HG03196 (cell line): ENCODE results near the gene EDA.
"Not testable (repeated sequence)": the region's sequence is repeated elsewhere in the genome, so short reads cannot be mapped to it uniquely, and the experiment has no call there.

Experiments used
- ATAC-seq: cut with Tn5 transposase; IDR thresholded peaks from one replicate; pipeline ENCODE4 v1.9.1; 2021; ENCODE audit not compliant: unreplicated experiment

Gene EDA

DNA sequence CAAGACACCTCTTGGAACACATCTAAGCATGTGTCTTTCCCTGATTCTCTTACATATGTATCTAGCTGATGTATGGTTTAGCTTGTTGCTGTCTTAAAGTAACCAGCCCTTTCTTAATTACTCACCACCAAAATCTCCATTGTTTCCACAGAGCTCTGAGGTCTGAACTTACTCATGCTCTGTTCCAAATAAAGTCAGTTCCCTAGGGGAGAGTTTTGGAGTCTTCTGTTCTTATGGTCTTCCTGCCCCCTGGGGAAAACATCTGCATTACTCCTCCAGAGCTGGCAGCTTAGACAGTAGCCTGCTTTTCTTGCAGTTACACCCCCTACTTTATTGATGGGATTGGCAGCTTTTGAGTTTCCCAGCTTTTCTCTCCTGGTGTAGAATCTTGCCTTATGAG, 125.8 kb downstream of the EDA start:
- no peak for ATAC-seq

DNA sequence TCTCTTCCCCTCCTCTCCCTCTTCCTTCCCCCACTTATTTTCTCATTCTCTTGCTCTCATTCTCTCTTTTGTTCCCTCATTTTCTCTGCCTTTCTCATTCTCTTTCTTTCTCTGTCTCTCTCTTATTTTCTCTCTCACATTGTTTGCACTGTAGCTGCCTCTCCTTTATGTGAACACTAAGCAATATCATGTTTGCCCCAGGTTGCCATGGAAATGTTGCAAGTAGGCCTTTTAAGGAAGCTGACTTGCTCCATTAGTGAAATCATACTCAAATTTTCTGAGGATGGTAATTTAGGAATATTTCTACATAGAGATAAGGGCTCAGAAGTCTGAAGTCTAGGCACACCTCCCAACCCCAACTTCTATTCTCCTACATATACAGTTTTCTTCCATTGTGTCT, 130.1 kb downstream of the EDA start:
- ATAC-seq: no peak

GRCh38 chrX:69748055-69748454, 132.1 kb downstream of the EDA start:
- ATAC-seq: no peak

DNA sequence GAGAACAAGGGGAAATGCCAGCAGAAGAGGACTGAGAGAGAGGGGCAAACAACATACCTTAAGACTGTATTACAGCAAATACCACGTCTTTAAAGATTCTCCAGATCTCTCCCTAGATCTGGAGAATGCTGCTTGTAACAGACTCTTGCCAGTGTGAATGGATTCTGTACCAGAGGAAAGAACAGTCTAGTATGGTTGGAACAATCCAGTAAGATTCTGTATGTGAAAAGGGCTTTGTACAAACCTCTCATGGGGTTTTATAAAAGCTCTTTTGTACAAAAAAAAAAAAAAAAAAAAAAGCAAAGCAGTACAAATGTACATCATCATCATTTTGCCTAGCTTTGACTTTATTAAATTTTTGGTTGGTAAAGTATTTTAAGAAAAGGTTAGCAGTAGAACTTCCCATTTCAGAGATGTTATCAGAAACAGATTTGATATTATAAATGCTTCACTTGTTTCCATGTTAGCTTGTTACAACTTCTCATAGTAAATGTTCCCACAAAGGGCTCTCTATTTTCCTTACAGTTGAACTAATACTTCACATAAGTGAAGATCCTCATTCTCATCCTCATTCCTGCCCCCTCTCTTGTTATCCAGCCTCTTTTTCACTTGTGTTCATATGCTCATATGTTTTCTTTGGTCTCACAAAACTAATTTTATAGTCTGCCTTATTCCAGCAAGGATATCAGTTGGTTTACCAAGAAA, 144.2 kb downstream of the EDA start:
- ATAC-seq: no peak

GRCh38 chrX:69761633-69762032, 145.7 kb downstream of the EDA start:
- no peak for ATAC-seq

DNA sequence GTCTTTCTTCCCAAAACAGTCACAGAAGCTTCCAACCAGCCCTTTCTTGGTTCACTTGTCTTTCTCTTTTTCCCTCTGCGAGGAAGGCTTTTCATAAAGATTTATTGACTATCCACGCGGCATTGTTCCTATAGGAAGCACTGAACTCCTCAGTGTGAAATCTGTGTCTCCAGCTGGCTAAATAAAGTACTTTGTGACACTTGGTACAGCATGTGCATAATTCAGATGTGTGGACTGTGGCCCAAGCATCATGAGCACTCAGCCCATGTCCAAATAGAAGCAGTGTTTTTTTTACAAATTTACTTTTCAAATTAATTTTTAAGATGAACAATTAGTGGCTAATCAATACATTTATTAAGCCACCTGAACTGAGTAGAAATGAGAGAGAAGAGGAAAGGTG, 146.4 kb downstream of the EDA start:
- no peak for ATAC-seq

DNA sequence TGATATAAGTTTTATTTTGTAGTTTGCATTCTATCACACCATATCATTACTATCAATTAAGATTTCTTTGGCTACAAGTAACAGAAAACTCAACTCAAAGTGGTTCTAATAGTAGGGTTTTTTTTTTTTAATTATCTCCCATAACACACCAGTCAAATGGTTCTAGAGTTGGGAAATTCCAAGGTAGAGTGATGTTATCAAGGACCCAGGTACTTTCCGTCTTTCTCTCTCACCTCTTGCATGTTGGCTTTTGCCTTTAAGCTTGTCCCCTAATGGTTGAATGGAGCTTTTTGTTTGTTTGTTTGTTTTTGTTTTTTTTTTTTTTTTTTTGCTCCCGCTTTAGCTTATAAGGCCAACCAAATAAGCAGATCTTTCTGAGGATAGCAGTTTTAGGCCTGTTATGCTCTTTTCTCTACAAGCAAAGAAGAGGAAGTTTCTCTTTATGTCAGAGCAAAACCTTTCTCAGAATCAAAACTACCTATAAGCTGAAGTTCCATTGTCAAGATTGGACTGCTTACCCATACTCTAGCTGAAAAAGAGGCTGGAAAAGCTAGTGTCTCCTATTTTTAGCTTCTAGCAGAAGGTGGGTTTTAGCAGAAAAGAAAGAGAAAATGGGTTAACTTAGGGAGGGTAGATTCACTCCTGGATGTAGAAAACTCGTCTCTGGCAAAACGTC, 177.5 kb downstream of the EDA start:
- no peak for ATAC-seq

- no peak for ATAC-seq
These were observed 179.8 kb downstream of the EDA start for GRCh38 chrX:69795702-69796101.

GRCh38 chrX:69807400-69807799, 191.5 kb downstream of the EDA start:
- no peak for ATAC-seq

DNA sequence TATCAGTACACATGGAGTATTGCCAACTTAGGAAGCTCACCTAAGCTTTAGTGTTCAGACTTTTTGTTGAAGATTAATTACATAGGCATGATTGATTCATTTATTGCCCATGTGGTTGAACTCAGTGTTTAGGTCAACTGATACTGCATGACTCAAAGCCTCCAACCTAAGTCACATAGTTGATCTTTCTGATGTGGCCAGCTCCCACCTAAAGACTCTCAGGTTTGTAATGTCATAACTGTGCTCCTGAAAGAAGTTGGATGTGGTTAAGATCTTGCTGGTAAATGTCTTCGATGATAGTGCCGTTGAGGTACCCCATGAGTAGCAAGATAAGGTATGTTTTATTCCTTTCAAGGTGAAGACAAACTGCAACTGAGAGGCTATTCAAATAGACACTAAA, 192.5 kb downstream of the EDA start:
- ATAC-seq: no peak

DNA sequence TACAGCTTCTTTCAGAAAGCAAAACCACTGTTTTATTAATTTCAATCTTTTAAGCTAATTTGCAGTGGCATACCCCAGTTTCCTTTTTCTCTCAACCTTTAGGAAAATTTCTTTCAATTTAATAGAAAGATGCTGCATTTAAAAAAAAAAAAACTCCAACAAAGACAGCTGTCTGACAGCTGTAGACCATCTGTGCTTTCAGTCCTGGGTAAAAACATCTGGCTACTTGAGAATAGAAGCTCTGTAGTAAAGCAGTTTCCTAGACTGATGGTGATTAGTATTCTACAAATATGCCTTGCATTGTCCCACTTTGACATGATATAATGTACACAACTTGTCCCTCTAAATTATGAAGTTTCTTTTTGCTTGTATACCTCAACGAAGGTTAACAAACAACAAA, 197.8 kb downstream of the EDA start:
- ATAC-seq: no peak

DNA sequence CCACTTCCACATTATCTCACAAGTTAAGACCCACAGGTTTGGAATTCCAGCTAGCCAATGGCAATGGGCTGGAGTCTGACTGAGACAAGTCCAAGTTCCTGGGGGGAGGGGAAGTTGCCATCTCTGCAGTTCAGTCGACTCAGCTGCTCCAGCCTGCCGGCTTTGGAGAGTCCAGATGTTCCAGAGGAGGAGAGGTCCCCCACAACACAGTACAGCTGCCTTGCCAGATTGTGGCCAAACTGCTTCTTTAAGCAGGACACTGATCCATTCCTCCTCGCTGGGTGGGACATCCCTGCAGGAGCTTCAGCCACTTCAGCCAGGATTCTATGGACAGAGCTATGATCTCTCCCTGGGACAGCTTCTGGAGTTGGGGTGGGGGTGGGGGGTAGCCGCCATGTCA, 199.2 kb downstream of the EDA start:
- no peak for ATAC-seq

GRCh38 chrX:69815519-69815918, 199.6 kb downstream of the EDA start:
- no peak for ATAC-seq

GRCh38 chrX:69844636-69845035, 228.7 kb downstream of the EDA start:
- ATAC-seq: no peak

DNA sequence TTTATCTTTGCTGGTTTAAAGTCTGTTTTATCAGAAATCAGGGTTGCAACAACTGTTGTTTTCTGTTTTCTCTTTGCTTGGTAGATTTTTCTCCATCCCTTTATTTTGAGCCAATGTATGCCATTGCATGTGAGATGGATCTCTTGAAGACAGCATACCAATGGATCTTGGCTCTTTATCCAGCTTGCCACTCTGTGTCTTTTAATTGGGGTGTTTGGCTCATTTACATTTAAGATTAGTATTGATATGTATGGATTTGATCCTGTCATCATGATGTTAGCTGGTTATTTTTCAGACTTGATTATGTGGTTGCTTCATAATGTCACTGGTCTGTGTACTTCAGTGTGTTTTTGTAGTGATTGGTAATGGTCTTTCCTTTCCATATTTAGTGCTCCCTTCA, 244.1 kb downstream of the EDA start:
- not testable (repeated sequence) for ATAC-seq

GRCh38 chrX:69876221-69876620, 260.3 kb downstream of the EDA start:
- no peak for ATAC-seq

DNA sequence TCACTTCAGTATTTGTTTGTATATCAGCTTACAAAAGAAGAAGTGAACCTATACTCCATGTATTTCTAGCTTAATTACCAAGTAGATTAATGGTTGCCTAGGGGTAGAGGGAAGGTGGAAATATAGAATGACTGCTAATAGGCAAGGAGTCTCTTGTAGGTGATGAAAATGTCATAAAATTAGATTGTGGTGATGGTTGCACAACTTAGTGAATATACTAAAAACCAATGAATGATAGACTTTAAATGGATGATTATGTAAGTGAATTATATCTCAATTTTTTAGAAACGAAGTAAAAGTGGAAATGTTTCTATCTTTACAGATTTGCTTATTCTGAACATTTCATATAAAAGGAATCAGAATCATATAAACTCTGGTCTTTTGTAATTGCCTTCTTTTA, 268.3 kb downstream of the EDA start:
- ATAC-seq: no peak

GRCh38 chrX:69896046-69896445, 280.1 kb downstream of the EDA start:
- no peak for ATAC-seq

DNA sequence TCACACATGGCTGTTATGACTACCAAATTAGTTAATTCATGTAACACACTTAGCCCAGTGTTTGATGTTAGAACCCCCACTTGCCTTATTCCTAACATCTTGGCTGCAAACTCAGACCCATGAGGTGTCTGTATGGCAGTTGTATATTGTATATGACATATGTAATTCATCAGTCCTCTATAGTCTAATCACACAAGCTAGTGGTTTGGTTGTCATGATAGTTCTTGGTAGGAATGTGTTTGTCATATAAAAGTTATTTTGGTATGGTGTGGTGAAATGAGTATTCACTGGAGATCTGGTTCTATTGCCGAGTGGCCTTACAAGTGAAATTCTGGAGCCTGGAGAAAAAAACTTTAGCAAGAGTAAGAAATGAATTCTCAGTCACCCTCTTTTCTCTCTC, 284.6 kb downstream of the EDA start:
- no peak for ATAC-seq

DNA sequence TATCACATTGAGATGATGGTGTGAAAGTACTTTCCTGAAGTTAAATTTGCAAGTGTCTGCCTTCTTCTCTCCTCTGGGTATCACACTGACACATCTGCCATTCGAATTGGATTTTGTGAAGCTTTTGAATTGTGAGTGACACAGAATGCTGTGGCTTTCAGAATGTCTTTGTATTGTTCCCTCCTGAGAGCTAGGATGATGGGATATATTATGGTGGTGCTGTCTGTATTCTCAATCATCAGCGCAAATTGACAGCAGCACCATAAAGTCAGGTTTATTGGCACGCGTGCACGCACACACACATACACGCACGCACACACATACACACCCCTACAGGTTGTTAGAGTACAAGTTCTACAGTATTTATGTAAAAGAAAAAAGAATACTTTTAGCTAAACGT, 290.5 kb downstream of the EDA start:
- ATAC-seq: no peak

GRCh38 chrX:69914781-69915180, 298.9 kb downstream of the EDA start:
- no peak for ATAC-seq

DNA sequence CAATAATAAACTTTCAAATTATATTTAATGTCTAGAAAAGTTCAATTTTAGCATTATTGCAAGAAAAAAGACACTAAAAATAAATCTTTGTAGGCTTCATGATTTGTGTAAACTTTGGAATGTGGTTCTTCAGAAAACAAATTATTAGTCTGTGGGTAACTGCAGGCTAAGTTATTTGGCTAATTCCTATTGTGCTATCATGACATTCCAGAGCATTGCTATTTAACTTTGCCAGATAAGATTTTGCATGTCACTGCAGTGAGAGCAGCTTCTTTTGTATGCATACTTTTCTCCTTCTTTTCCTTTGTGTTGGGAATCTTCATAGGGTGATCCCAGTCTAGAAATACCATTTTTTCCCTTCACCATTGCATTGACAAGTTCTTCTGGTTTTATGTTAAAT, 303.8 kb downstream of the EDA start:
- no peak for ATAC-seq

DNA sequence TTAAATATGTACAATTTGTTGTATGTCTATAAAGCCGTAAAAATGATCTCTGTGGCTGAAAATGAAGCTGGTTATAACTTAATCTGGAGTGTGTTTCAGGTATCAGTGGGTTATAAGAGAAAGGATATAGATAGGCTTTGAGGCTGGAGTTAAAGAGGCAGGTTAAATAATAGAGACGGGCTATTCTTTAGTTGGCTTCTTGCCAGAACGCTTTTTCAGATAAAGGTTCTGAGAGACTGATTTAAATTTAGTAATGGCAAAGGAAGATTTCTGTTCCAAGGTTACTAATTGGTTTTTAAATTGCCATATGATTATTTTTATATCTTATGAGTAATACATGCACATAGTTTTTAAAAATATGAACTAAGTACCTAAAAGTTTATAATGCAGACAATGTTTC, 316.4 kb downstream of the EDA start:
- no peak for ATAC-seq
